PFSK-1 (cell line): ENCODE data around the gene ZNF277.

ENCODE experiments used
- FOXP2 ChIP-seq: optimal IDR thresholded peaks from 2 replicates; pipeline ENCODE3; 2011; ENCODE audit warnings: borderline replicate concordance, control low read depth, inconsistent platforms; ENCODE audit not compliant: insufficient read depth; ENCODE audit errors: extremely low read length, extremely low read depth
- POLR2AphosphoS5 ChIP-seq: IDR thresholded peaks from 2 replicates; pipeline ENCODE4 v1.6.1; 2012; ENCODE audit warnings: low read depth, mild to moderate bottlenecking, control low read depth, low read length, moderate library complexity
- SIN3A ChIP-seq: IDR thresholded peaks from 2 replicates; pipeline ENCODE4 v1.6.1; 2012; ENCODE audit warnings: mild to moderate bottlenecking, low read length, moderate library complexity, borderline replicate concordance; ENCODE audit not compliant: insufficient read depth
- TAF1 ChIP-seq: IDR thresholded peaks from 2 replicates; pipeline ENCODE4 v1.6.1; 2012; ENCODE audit warnings: low read length, control low read depth, borderline replicate concordance; ENCODE audit not compliant: insufficient read depth
- TF ChIP-seq, protein P1 (sequence below), 2 experiments: IDR thresholded peaks; 2 replicates each; pipeline versions ENCODE4 v1.6.1 to v1.8.0; 2011 to 2012; ENCODE audit warnings: low read depth in 2 of 2, low read length in 2 of 2, control low read depth in 1 of 2, inconsistent platforms in 1 of 2, mild to moderate bottlenecking in 1 of 2, moderate library complexity in 1 of 2; ENCODE audit not compliant: insufficient read depth in 1 of 2

ZNF277 gene

GRCh38 chr7:112334366-112334765, 127.9 kb downstream of the ZNF277 start:
- TF ChIP-seq FOXP2: no peak
- TF ChIP-seq TAF1: no peak
- TF ChIP-seq SIN3A: no peak
- TF ChIP-seq POLR2AphosphoS5: no peak
- TF ChIP-seq, protein P1, sequence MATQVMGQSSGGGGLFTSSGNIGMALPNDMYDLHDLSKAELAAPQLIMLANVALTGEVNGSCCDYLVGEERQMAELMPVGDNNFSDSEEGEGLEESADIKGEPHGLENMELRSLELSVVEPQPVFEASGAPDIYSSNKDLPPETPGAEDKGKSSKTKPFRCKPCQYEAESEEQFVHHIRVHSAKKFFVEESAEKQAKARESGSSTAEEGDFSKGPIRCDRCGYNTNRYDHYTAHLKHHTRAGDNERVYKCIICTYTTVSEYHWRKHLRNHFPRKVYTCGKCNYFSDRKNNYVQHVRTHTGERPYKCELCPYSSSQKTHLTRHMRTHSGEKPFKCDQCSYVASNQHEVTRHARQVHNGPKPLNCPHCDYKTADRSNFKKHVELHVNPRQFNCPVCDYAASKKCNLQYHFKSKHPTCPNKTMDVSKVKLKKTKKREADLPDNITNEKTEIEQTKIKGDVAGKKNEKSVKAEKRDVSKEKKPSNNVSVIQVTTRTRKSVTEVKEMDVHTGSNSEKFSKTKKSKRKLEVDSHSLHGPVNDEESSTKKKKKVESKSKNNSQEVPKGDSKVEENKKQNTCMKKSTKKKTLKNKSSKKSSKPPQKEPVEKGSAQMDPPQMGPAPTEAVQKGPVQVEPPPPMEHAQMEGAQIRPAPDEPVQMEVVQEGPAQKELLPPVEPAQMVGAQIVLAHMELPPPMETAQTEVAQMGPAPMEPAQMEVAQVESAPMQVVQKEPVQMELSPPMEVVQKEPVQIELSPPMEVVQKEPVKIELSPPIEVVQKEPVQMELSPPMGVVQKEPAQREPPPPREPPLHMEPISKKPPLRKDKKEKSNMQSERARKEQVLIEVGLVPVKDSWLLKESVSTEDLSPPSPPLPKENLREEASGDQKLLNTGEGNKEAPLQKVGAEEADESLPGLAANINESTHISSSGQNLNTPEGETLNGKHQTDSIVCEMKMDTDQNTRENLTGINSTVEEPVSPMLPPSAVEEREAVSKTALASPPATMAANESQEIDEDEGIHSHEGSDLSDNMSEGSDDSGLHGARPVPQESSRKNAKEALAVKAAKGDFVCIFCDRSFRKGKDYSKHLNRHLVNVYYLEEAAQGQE (IDR thresholded peaks at IDR 0.05; ENCODE audit: insufficient read depth in 1 of 2, low read depth in 2 of 2, low read length in 2 of 2): no peak

DNA sequence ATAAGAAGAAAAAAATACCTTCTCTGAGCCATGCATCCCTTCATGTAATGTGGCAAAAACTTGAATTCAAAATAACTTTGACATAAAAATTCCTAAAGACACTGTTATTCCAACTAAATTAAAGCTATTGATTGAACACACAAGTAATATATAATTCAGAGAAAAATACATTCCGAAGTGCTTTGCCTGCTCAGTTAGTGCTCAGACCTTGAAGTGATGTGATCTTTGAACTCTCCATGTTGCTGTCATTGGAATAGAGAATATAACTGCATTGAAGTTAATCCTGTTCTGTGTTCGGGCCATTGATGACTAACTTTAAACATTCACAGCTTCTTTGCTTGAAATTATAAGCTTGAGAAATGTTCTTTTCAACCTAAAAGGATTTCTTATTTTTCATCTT, 129.8 kb downstream of the ZNF277 start:
- no peak for TF ChIP-seq POLR2AphosphoS5
- no peak for TF ChIP-seq FOXP2
- TF ChIP-seq, protein P1 (IDR thresholded peaks at IDR 0.05; ENCODE audit: insufficient read depth in 1 of 2, low read depth in 2 of 2, low read length in 2 of 2): no peak
- TF ChIP-seq TAF1: no peak
- TF ChIP-seq SIN3A: no peak

DNA sequence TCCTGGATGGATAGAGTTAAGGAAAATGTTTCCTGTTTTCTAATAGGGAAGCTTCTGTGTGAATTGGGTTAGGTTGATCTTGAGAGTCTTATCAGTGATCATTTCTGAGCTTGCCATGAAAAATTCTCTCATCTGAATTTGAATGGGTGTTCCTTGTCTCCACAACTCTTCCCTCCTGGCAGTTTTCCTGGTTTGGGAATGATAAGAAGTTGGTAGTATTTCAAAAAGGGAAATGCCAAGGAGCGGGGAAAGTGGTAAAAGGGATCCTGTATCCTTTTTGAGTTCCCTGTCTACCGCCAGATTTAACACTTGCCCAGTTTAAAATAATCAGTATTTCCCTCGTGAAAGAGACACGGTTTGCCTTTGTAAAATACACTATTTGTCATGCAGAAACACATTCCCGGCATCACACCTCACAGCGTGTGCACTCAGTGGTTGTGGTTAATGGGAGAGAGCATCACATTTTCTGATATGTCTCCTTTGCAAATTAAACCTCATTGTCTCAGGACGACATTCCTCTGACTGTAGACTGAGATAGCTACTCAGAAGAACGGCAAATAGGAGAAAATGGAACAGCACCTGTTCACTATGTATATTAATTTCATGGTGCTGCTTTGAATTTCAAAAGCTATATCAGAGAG, 130.6 kb downstream of the ZNF277 start:
- TF ChIP-seq POLR2AphosphoS5: no peak
- no peak for TF ChIP-seq FOXP2
- TF ChIP-seq, protein P1 (IDR thresholded peaks at IDR 0.05; ENCODE audit: insufficient read depth in 1 of 2, low read depth in 2 of 2, low read length in 2 of 2): no peak
- no peak for TF ChIP-seq SIN3A
- no peak for TF ChIP-seq TAF1

GRCh38 chr7:112337892-112338291, 131.4 kb downstream of the ZNF277 start:
- TF ChIP-seq, protein P1 (IDR thresholded peaks at IDR 0.05; ENCODE audit: insufficient read depth in 1 of 2, low read depth in 2 of 2, low read length in 2 of 2): no peak
- TF ChIP-seq TAF1: no peak
- TF ChIP-seq POLR2AphosphoS5: no peak
- TF ChIP-seq SIN3A: no peak
- TF ChIP-seq FOXP2: no peak

DNA sequence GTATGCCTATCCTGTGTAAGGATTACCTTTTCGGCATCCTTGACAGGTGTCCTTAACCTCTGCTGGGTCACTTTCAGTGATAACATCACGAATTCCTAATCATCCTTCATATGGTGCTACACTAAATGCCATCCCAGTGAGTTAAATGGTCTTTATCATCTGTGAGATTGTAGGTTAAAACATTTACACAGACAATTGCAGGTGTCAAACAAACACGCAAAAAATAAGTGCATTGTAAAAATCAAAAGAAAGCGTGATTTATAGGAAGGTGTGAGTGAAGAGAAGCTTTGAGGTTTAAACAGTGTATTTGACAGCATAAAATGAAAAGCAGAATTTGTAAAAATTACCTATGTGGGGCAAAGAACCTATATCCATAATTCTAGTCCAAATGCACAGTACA, 132.3 kb downstream of the ZNF277 start:
- TF ChIP-seq TAF1 (no peak), POLR2AphosphoS5 (no peak), SIN3A (no peak)
- TF ChIP-seq, protein P1 (IDR thresholded peaks at IDR 0.05; ENCODE audit: insufficient read depth in 1 of 2, low read depth in 2 of 2, low read length in 2 of 2): no peak
